ENCODE measurements around the gene PCDHGB4.

The PCDHGB4 gene

DNA sequence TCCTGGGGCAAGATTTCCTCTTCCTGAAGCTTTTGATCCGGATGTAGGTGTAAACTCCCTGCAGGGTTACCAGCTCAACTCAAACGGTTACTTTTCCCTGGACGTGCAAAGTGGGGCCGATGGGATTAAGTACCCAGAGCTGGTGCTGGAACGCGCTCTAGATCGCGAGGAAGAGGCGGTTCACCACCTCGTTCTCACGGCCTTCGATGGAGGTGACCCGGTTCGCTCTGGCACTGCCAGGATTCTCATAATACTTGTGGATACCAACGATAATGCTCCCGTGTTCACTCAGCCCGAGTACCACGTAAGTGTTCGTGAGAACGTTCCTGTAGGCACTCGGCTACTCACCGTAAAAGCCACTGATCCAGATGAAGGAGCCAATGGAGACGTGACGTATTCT lies 31.9 kb upstream of the PCDHGB4 start (continued):
- TF ChIP-seq ZNF133 (tag by site-specific recombination; IDR thresholded peaks at IDR 0.05) (no peak), ZNF426 (tag by site-specific recombination; IDR thresholded peaks at IDR 0.05) (no peak), ZNF791 (tag by site-specific recombination; IDR thresholded peaks at IDR 0.05) (no peak), ZNF223 (tag by site-specific recombination; IDR thresholded peaks at IDR 0.05) (no peak)

DNA sequence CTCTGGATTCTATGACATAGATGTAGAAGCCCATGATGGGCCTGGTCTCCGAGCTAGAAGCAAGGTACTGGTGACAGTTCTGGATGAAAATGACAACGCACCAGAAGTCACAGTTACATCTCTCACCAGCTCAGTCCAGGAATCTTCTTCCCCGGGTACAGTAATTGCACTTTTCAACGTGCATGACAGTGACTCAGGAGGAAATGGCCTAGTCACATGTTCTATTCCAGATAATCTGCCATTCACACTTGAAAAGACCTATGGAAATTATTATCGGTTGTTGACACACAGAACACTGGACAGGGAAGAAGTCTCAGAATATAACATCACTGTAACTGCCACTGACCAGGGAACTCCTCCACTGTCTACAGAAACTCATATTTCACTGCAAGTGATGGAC lies 31.4 kb upstream of the PCDHGB4 start:
- Histone ChIP-seq H3K27ac (ENCODE audit: extremely low read depth, low read depth, low read length) (no peak overlapping the region), H3K4me3 (ENCODE audit: low read depth, low read length) (no peak overlapping the region), H3K4me1 (ENCODE audit: control insufficient read depth, insufficient read depth, low read length) (no peaks in the 10 kb centered on the region), H3K9me3 (ENCODE audit: control insufficient read depth, insufficient read depth, low read depth, low read length) (peaks cover 3% of the 10 kb centered on the region; the same call in 1 of the 2 replicates), H3K36me3 (ENCODE audit: control insufficient read depth in 2 of 2, insufficient read depth in 1 of 2, low read length in 2 of 2) (no peaks in the 10 kb centered on the region)
- CTCF ChIA-PET: interaction anchor here (0.5 to 2.6 kb wide), 9 partner anchors 13 to 208 kb away, joined by 3 to 17 read pairs (median 5); partner anchors contain the start of gene PCDHGA2
- TF ChIP-seq ZNF335 (tag by site-specific recombination; conservative IDR thresholded peaks at IDR 0.05): no peak
- TF ChIP-seq ZNF174 (tag by site-specific recombination; IDR thresholded peaks at IDR 0.05): no peak
- TF ChIP-seq SP2 (tag by site-specific recombination; IDR thresholded peaks at IDR 0.05): no peak
- TF ChIP-seq, protein P1, sequence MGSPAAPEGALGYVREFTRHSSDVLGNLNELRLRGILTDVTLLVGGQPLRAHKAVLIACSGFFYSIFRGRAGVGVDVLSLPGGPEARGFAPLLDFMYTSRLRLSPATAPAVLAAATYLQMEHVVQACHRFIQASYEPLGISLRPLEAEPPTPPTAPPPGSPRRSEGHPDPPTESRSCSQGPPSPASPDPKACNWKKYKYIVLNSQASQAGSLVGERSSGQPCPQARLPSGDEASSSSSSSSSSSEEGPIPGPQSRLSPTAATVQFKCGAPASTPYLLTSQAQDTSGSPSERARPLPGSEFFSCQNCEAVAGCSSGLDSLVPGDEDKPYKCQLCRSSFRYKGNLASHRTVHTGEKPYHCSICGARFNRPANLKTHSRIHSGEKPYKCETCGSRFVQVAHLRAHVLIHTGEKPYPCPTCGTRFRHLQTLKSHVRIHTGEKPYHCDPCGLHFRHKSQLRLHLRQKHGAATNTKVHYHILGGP (tag by site-specific recombination; IDR thresholded peaks at IDR 0.05): no peak
- TF ChIP-seq, protein P2, sequence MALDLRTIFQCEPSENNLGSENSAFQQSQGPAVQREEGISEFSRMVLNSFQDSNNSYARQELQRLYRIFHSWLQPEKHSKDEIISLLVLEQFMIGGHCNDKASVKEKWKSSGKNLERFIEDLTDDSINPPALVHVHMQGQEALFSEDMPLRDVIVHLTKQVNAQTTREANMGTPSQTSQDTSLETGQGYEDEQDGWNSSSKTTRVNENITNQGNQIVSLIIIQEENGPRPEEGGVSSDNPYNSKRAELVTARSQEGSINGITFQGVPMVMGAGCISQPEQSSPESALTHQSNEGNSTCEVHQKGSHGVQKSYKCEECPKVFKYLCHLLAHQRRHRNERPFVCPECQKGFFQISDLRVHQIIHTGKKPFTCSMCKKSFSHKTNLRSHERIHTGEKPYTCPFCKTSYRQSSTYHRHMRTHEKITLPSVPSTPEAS (tag by site-specific recombination; IDR thresholded peaks at IDR 0.05): no peak
- TF ChIP-seq ZNF404 (tag by site-specific recombination; IDR thresholded peaks at IDR 0.05): no peak
- POLR2A ChIA-PET: no interaction called here

DNA sequence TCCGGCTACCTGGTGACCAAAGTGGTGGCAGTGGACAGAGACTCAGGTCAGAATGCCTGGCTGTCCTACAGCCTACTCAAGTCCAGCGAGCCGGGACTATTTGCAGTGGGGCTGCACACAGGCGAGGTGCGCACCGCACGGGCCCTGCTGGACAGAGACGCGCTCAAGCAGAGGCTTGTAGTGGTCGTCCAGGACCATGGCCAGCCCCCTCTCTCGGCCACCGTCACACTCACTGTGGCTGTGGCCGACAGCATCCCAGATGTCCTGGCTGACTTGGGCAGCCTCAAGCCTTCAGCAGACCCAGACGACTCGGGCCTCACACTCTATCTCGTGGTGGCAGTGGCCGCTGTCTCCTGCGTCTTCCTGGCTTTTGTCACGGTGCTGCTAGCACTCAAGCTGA lies 30.5 kb upstream of the PCDHGB4 start:
- H3K36me3 ChIP-seq (ENCODE audit: control insufficient read depth in 2 of 2, insufficient read depth in 1 of 2, low read length in 2 of 2): no peaks in the 10 kb centered on the region
- TF ChIP-seq, protein P3, sequence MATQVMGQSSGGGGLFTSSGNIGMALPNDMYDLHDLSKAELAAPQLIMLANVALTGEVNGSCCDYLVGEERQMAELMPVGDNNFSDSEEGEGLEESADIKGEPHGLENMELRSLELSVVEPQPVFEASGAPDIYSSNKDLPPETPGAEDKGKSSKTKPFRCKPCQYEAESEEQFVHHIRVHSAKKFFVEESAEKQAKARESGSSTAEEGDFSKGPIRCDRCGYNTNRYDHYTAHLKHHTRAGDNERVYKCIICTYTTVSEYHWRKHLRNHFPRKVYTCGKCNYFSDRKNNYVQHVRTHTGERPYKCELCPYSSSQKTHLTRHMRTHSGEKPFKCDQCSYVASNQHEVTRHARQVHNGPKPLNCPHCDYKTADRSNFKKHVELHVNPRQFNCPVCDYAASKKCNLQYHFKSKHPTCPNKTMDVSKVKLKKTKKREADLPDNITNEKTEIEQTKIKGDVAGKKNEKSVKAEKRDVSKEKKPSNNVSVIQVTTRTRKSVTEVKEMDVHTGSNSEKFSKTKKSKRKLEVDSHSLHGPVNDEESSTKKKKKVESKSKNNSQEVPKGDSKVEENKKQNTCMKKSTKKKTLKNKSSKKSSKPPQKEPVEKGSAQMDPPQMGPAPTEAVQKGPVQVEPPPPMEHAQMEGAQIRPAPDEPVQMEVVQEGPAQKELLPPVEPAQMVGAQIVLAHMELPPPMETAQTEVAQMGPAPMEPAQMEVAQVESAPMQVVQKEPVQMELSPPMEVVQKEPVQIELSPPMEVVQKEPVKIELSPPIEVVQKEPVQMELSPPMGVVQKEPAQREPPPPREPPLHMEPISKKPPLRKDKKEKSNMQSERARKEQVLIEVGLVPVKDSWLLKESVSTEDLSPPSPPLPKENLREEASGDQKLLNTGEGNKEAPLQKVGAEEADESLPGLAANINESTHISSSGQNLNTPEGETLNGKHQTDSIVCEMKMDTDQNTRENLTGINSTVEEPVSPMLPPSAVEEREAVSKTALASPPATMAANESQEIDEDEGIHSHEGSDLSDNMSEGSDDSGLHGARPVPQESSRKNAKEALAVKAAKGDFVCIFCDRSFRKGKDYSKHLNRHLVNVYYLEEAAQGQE (tag by site-specific recombination; IDR thresholded peaks at IDR 0.05): peak; percentile 90
- TF ChIP-seq ZBTB17 (tag by site-specific recombination; IDR thresholded peaks at IDR 0.05): no peak
- ChIA-PET CTCF (interaction anchor here (0.8 to 2.2 kb wide), 3 partner anchors 15 to 722 kb away, joined by 3 to 5 read pairs (median 4); no protein-coding TSS in a partner anchor), POLR2A (no interaction called here)
- H3K27ac ChIP-seq (ENCODE audit: extremely low read depth, low read depth, low read length): no peak overlapping the region
- H3K9me3 ChIP-seq (ENCODE audit: control insufficient read depth, insufficient read depth, low read depth, low read length): peaks cover 3% of the 10 kb centered on the region; the same call in 1 of the 2 replicates
- no peaks in the 10 kb centered on the region for H3K4me1 ChIP-seq (ENCODE audit: control insufficient read depth, insufficient read depth, low read length)
- no peak overlapping the region for H3K4me3 ChIP-seq (ENCODE audit: low read depth, low read length)

DNA sequence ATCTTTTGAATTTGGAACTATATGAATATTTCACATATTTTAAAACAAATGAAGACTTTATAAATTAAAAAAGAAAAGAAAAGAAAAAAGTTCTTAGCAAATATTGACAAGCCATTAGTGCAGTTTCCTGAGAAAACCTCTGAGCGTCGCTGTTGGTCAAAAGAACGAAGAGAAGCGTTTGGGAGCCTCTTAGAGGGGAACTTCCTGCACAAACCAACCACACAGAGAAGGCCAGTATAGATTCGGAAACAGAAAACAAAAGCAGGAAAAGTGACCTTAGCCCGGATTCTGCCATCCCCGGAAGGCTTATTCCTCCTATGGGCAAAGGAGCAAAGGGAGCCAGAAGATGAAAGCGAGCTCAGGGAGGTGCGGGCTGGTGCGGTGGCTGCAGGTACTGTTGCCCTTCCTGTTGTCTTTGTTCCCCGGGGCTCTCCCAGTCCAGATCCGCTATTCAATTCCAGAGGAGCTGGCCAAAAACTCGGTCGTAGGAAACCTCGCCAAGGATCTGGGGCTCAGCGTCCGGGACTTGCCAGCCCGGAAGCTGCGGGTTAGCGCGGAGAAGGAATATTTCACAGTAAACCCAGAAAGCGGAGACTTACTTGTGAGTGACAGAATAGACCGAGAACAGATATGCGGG lies 27.6 kb upstream of the PCDHGB4 start, which contains the start of gene PCDHGB2:
Gene PCDHGB2, plus strand, starts transcription at position 205 of the 637 bp plus-strand sequence. Its CDS starts 142 bp downstream, at position 347.
- no peaks in the 10 kb centered on the region for H3K4me1 ChIP-seq (ENCODE audit: control insufficient read depth, insufficient read depth, low read length)
- TF ChIP-seq ZFP3 (tag by site-specific recombination; IDR thresholded peaks at IDR 0.05; ENCODE audit: low read depth): no peak
- TF ChIP-seq ZNF654 (tag by site-specific recombination; IDR thresholded peaks at IDR 0.05; ENCODE audit: low read depth): peak; percentile 53
- POLR2A ChIA-PET: no interaction called here
- H3K4me3 ChIP-seq (ENCODE audit: low read depth, low read length): no peak within 1 kb of the TSS
- peaks cover 3% of the 10 kb centered on the region; the same call in 1 of the 2 replicates for H3K9me3 ChIP-seq (ENCODE audit: control insufficient read depth, insufficient read depth, low read depth, low read length)
- no peaks in the 10 kb centered on the region for H3K36me3 ChIP-seq (ENCODE audit: control insufficient read depth in 2 of 2, insufficient read depth in 1 of 2, low read length in 2 of 2)
- H3K27ac ChIP-seq (ENCODE audit: extremely low read depth, low read depth, low read length): no peak within 1 kb of the TSS
- CTCF ChIA-PET: interaction anchor here (0.6 to 2.6 kb wide), 5 partner anchors 10 to 828 kb away, joined by 3 to 12 read pairs (median 5); partner anchors contain the start of gene PCDHGB1
